ENCODE results near the gene NLK. TPM values are rescaled to one million over a fixed set of nuclear protein-coding genes. Genes with fewer than 3 reads are reported as not detected.
"Not testable (repeated sequence)": the region's sequence is repeated elsewhere in the genome, so short reads cannot be mapped to it uniquely, and the experiment has no call there.

The NLK gene
- total RNA-seq, 1 donor from 2014 or later = 22.6 TPM

DNA sequence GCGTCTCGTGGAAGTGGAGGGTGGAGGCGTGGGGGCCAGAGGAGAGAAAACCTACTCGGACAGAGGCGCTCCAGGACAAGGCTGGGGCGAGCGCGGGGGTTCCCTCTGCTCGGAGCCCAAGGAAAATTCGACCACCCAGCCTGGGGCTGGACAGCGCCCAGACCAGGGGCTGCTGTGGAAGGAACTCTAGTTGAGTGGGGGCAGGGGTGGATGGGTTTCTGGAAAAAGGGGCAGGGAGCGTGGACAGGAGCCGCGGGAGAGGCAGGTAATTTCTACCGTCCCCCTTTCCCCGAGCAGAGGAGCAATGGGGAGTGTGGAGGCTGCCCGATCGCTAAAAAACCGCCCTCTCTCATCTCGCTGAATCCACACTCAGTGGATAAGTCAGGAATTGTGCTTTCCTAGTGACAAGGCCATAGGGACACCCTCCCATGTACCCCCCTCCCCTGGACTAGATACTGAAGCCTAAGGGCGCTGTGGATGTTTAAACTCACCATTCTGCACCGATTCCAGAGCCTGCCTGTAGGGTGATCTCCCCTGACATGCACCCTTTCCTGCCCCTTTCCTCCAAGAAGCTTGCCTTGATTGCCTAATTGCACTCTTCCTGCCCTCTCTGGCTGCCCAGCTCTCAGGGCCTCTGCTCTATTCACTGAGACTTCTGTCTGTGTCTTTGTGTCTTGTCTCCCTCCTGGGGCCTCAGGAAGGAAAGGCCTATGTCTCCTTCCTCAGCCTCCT, 185.8 kb downstream of the NLK start:
- no peaks in the 10 kb centered on the region for H3K9me3 ChIP-seq
- no peak for DNase-seq
- H3K4me3 ChIP-seq = peak overlapping the region; percentile 46
- intact Hi-C loops (cut with DNase I) = no loop called here
- ATAC-seq = peak; percentile 7
- H3K27me3 ChIP-seq = peaks cover 45% of the 10 kb centered on the region
- no peak overlapping the region for H3K27ac ChIP-seq
- TF ChIP-seq, protein P1, sequence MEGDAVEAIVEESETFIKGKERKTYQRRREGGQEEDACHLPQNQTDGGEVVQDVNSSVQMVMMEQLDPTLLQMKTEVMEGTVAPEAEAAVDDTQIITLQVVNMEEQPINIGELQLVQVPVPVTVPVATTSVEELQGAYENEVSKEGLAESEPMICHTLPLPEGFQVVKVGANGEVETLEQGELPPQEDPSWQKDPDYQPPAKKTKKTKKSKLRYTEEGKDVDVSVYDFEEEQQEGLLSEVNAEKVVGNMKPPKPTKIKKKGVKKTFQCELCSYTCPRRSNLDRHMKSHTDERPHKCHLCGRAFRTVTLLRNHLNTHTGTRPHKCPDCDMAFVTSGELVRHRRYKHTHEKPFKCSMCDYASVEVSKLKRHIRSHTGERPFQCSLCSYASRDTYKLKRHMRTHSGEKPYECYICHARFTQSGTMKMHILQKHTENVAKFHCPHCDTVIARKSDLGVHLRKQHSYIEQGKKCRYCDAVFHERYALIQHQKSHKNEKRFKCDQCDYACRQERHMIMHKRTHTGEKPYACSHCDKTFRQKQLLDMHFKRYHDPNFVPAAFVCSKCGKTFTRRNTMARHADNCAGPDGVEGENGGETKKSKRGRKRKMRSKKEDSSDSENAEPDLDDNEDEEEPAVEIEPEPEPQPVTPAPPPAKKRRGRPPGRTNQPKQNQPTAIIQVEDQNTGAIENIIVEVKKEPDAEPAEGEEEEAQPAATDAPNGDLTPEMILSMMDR (IDR thresholded peaks at IDR 0.05) = no peak
- peaks cover 11% of the 10 kb centered on the region for H3K4me1 ChIP-seq
- no peaks in the 10 kb centered on the region for H3K36me3 ChIP-seq

GRCh38 chr17:28228986-28229729, 186.7 kb downstream of the NLK start:
- intact Hi-C loops (cut with DNase I) = no loop called here
- H3K27ac ChIP-seq = no peak overlapping the region
- H3K4me1 ChIP-seq = peaks cover 11% of the 10 kb centered on the region
- H3K9me3 ChIP-seq = no peaks in the 10 kb centered on the region
- ATAC-seq (no peak), DNase-seq (no peak)
- no peaks in the 10 kb centered on the region for H3K36me3 ChIP-seq
- peaks cover 45% of the 10 kb centered on the region for H3K27me3 ChIP-seq
- TF ChIP-seq, protein P1 (IDR thresholded peaks at IDR 0.05) = no peak
- no peak overlapping the region for H3K4me3 ChIP-seq

DNA sequence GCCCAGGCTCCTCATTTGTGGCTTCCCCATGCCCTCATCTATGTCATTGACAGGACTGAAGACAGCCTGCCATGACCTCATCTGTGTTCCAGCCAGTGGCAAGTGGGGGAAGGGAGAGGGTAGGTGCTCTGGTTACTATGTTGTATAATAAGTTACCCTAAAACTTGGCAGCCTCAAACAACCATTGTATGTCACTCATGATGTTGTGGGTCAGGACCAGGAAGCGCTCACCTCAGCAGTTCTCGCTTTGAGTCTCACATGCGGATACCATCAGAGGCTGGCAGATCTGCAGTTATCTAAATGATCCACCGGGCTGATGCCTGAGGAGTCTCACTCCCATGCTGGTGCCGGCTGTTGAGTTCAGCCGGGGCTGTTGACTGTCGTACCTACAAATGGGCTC, 187.5 kb downstream of the NLK start:
- H3K27ac ChIP-seq = no peak overlapping the region
- H3K36me3 ChIP-seq = no peaks in the 10 kb centered on the region
- intact Hi-C loops (cut with DNase I) = no loop called here
- TF ChIP-seq, protein P1 (IDR thresholded peaks at IDR 0.05) = no peak
- DNase-seq (peak; percentile 27), ATAC-seq (no peak)
- H3K27me3 ChIP-seq = peaks cover 45% of the 10 kb centered on the region
- H3K9me3 ChIP-seq = no peaks in the 10 kb centered on the region
- H3K4me3 ChIP-seq = no peak overlapping the region
- H3K4me1 ChIP-seq = peaks cover 11% of the 10 kb centered on the region

GRCh38 chr17:28230607-28231006, 188.1 kb downstream of the NLK start:
- H3K9me3 ChIP-seq; DNase-seq; H3K4me3 ChIP-seq; intact Hi-C loops (cut with DNase I); ATAC-seq; H3K27ac ChIP-seq; H3K36me3 ChIP-seq: not testable (repeated sequence)
- peaks cover 45% of the 10 kb centered on the region for H3K27me3 ChIP-seq
- H3K4me1 ChIP-seq = peaks cover 11% of the 10 kb centered on the region

- H3K27ac ChIP-seq; intact Hi-C loops (cut with DNase I); DNase-seq; H3K36me3 ChIP-seq; H3K4me3 ChIP-seq; ATAC-seq; H3K9me3 ChIP-seq: not testable (repeated sequence)
- H3K27me3 ChIP-seq = peaks cover 42% of the 10 kb centered on the region
- H3K4me1 ChIP-seq = peaks cover 11% of the 10 kb centered on the region
These were observed 189.1 kb downstream of the NLK start for GRCh38 chr17:28231624-28232023.

DNA sequence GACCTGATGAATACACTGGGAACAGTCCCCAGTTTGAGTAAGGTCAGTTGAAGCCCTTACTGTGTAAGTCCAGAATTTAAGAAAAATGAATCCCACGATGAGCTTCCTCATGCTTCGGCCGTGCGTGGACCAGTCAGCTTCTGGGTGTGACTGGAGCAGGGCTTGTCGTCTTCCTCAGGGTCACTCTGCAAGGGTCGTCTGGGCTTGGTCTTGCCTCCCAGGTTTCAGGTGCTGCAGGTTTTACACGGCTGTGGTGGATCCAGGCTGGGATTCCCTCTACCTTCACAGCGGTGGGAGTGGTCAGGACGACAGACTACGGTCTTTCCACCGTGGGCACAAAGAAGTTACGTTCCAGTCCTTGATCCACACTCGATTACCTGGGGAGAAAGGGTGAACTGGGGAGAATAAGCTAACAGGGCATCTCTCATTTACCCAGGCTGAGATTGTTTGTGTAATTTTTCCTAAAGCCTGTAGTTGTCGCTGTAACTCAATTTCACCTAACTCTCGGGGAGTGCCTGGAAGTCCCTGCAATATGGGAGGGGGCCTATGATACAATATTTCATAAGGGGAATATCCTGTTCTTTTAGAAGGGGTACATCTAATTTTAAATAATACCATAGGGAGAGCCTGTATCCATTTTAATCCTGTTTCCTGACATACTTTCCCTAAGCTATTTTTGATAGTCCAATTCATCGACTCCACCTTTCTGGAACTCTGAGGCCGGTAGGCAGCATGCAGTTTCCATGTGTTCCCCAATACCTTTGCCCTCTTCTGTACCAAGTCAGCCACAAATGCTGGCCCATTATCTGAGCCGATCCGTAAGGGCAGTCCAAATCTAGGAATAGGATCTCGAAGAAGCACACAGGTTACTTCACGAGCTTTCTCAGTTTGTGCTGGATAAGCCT, 190.7 kb downstream of the NLK start:
- TF ChIP-seq, protein P1 (IDR thresholded peaks at IDR 0.05) = peak; percentile 53
- Histone ChIP-seq H3K27me3 (peaks cover 27% of the 10 kb centered on the region), H3K4me3 (peak overlapping the region; percentile 50), H3K27ac (peak overlapping the region; percentile 84)
- DNase-seq = peak; percentile 43
- H3K36me3 ChIP-seq; ATAC-seq; intact Hi-C loops (cut with DNase I); H3K4me1 ChIP-seq; H3K9me3 ChIP-seq: not testable (repeated sequence)

DNA sequence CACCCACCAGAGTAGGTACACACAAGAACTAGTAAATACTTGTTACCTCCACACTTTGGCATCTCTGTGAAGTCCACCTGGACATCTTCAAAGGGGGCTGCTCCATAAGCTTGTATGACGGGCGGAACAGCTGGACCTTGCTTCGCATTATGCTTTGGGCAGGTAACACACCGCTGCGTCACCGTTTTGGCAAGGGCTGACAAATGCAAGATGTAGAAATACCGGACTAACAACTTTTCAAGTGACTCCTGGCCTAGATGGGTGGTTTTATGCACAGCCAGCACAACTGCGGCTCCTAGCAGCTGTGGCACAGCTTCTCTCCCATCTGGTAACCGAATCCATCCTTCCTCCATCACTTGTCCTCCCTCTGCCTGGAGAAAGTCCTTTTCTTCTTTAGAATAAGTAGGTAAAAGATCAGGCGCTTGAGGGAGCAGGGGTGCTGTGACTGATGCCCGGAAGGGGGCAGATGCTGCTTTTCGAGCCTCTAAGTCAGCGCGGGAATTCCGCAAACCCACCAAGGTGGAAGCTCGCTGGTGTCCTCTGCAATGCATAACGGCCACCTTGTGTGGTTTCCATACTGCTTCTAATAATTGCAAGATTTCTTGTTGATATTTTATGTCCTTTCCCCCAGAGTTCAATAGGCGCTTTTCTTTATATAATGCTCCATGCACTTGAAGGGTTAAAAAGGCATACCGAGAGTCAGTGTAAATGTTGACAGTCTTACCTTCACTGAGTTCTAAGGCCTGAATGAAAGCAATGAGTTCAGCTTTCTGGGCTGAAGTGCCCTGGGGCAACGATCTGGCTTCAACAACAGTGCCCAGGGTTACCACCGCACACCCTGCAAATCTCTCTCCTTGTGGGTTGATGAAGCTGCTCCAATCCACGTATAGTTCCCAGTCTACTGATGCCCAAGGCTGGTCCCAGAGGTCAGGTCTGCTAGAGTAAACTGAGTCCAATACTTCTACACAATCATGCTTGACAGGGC, 191.7 kb downstream of the NLK start:
- H3K4me1 ChIP-seq; intact Hi-C loops (cut with DNase I); H3K36me3 ChIP-seq; H3K9me3 ChIP-seq: not testable (repeated sequence)
- ATAC-seq = peak; percentile 43
- H3K27me3 ChIP-seq = peaks cover 18% of the 10 kb centered on the region
- DNase-seq = peak; percentile 88
- H3K4me3 ChIP-seq = peak overlapping the region; percentile 50
- peak overlapping the region; percentile 84 for H3K27ac ChIP-seq

DNA sequence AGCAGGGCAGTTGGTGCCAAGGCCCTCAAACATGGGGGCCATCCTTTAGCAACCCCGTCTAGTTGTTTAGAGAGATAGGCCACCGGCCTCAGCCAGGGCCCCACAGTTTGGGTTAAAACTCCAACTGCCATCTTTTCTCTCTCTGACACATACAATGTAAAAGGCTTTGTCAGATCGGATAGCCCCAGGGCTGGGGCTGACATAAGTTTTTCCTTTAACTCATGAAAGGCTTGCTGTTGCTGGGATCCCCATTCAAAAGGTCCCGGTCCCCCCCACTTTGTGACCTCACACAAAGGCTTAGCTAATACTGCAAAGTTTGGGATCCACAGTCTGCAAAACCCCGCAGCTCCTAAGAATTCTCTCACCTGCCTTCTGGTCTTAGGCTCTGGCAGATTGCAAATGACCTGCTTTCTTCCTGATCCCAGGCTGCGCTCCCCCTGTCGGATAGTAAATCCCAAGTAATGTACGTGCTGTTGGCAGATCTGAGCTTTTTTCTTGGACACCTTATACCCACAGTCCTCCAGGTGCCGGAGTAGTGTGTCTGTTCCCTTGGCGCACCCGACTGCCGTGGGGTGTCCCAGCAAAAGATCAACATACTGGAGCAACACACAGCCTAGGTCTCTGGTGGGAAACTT, 192.7 kb downstream of the NLK start:
- H3K36me3 ChIP-seq; intact Hi-C loops (cut with DNase I); H3K4me1 ChIP-seq; H3K4me3 ChIP-seq; ATAC-seq; H3K27me3 ChIP-seq; H3K27ac ChIP-seq; H3K9me3 ChIP-seq: not testable (repeated sequence)
- peak; percentile 28 for DNase-seq
